Measurements from ENCODE around the gene TUG1. TPM values are rescaled to one million over a fixed set of nuclear protein-coding genes. Genes with fewer than 3 reads are reported as not detected.

The TUG1 gene
- total RNA-seq (10 to 100 TPM; 85.8 to 86.2 TPM), total RNA-seq (52.2 to 297 (median 151) reads per million in 172 experiments)
- polyA plus RNA-seq (2013, experiment 1 of 2), result 89.0 TPM
- polyA plus RNA-seq (2013, experiment 2 of 2), result 106 TPM

DNA sequence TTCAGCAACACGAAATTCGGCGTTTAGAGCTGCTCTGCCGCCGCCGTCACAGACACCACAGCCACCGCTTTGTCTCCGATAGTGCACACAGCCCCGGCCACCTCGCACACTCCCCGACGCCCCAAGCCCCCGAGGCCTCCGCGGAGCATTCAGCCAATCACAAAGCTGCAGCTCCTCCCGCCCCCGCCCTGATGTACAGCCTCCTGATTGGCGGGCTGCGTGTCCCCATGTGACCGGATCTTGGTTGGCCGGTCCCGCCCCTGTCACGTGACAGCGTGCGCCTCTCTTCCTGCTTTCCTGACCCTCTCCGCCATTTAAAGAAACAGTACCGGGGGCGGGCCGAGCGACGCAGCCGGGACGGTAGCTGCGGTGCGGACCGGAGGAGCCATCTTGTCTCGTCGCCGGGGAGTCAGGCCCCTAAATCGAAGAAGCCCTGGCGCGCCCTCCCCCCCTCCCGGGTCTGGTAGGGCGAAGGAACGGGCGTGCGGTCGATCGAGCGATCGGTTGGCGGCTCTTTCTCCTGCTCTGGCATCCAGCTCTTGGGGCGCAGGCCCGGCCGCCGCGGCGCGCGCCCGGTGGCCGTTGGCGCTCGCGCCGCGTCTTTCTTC lies at the start of gene TUG1:
Gene TUG1 (plus strand): TSS at position 342 of the 608 bp plus-strand sequence.
- Mint-ChIP-seq H3K27ac (peak within 1 kb of the TSS; percentile 98), H3K36me3 (ENCODE audit: low read depth) (peaks cover 88% of the 10 kb centered on the region), H3K4me3 (peak within 1 kb of the TSS; percentile 97), H3K9me3 (peaks cover 15% of the 10 kb centered on the region), H3K27me3 (no peaks in the 10 kb centered on the region), H3K4me1 (ENCODE audit: low read depth) (peaks cover 63% of the 10 kb centered on the region)
- peaks cover 38% of the 10 kb centered on the region for H3K36me3 ChIP-seq (ENCODE audit: insufficient read depth, low read length)
- peak; percentile 95 to 99 (median 97) for DNase-seq
- intact Hi-C loops (cut with DNase I, micrococcal nuclease), result loop anchor here (2.0 to 10.0 kb wide), 7 partner anchors 26 to 1506 kb away; partner anchors contain the start of genes FBXO7 (in 1 of the 2), PES1 (in 1 of the 2), RNF185 (in 1 of the 2) and SLC35E4 (in 1 of the 2)
- H3K27me3 ChIP-seq (ENCODE audit: control insufficient read depth in 1 of 2, insufficient read depth in 2 of 2, low read length in 2 of 2), result no peaks in the 10 kb centered on the region
- H3K9me3 ChIP-seq (ENCODE audit: control insufficient read depth in 1 of 2, insufficient read depth in 1 of 2, low read length in 2 of 2), result peaks cover 10 to 68% of the 10 kb centered on the region in 2 experiments
- TF ChIP-seq CTCF (IDR thresholded peaks at IDR 0.05), result no peak
- peaks cover 23% of the 10 kb centered on the region for H3K4me1 ChIP-seq (ENCODE audit: insufficient read depth, low read length)
- H3K4me3 ChIP-seq (ENCODE audit: low read length), result peak within 1 kb of the TSS; percentile 80
- ATAC-seq (ENCODE audit: poor library complexity), result peak; percentile 93
- H3K27ac ChIP-seq (ENCODE audit: low read depth in 1 of 2, low read length in 2 of 2), result peak within 1 kb of the TSS; percentile 80 to 91
- ChIA-PET CTCF (interaction anchor here (0.9 to 3.2 kb wide), 5 partner anchors 21 to 116 kb away, joined by 3 to 18 read pairs (median 5); no protein-coding TSS in a partner anchor), POLR2A (interaction anchor here (0.6 to 4.9 kb wide), 36 partner anchors 11 to 1176 kb away, joined by 3 to 104 read pairs (median 4); partner anchors contain the start of genes EIF4ENIF1, LIMK2, PES1 and PIK3IP1)

- DNase-seq (no peak), ATAC-seq (ENCODE audit: poor library complexity) (no peak)
- Histone ChIP-seq H3K4me1 (ENCODE audit: insufficient read depth, low read length) (peaks cover 23% of the 10 kb centered on the region), H3K9me3 (ENCODE audit: control insufficient read depth in 1 of 2, insufficient read depth in 1 of 2, low read length in 2 of 2) (peaks cover 4 to 9% of the 10 kb centered on the region in 2 experiments), H3K36me3 (ENCODE audit: insufficient read depth, low read length) (peaks cover 10% of the 10 kb centered on the region), H3K4me3 (ENCODE audit: low read length) (no peak overlapping the region), H3K27ac (ENCODE audit: low read depth in 1 of 2, low read length in 2 of 2) (no peak overlapping the region), H3K27me3 (ENCODE audit: control insufficient read depth in 1 of 2, insufficient read depth in 2 of 2, low read length in 2 of 2) (no peaks in the 10 kb centered on the region)
- ChIA-PET CTCF (interaction anchor here (0.7 to 3.0 kb wide), 12 partner anchors 8 to 724 kb away, joined by 3 to 11 read pairs (median 4); no protein-coding TSS in a partner anchor), POLR2A (interaction anchor here (0.9 to 4.3 kb wide), 3 partner anchors 21 to 163 kb away, joined by 3 to 33 read pairs (median 26); partner anchors contain the start of genes MORC2 and TUG1)
- Mint-ChIP-seq H3K9me3 (no peaks in the 10 kb centered on the region), H3K27me3 (no peaks in the 10 kb centered on the region), H3K4me1 (ENCODE audit: low read depth) (peaks cover 19% of the 10 kb centered on the region), H3K36me3 (ENCODE audit: low read depth) (peaks cover 28% of the 10 kb centered on the region), H3K27ac (peak overlapping the region; percentile 25), H3K4me3 (no peak overlapping the region)
- intact Hi-C loops (cut with DNase I, micrococcal nuclease), result loop anchor here (1.0 to 5.0 kb wide), 6 partner anchors 21 to 528 kb away; no protein-coding TSS in a partner anchor
- TF ChIP-seq CTCF (IDR thresholded peaks at IDR 0.05), result no peak
These were observed 49.1 kb upstream of the TUG1 start for GRCh38 chr22:30919973-30920372.

DNA sequence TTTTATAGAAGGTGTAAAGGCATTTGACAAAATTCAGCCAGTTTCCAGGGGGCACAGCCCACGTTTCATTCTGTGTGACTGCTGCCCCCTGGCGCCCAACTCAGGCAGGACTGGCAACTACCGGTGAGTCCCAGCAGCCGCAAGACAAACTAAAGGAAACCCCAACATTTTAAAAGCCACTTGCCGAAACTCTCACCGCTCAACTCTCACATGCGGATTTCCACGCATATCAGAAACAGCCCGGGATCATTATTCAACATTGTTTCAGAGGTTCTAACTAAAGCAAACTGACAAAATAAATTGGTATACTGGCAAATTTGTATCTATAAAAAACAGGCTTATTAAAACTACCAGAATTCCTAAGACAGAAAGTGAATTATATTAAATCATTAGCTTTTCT lies 48.7 kb upstream of the TUG1 start:
- H3K9me3 Mint-ChIP-seq, result no peaks in the 10 kb centered on the region
- ATAC-seq (ENCODE audit: poor library complexity), result peak; percentile 80

More for the DNA sequence above, 48.7 kb upstream of the TUG1 start:
- peak; percentile 74 to 91 (median 82) for DNase-seq
- peaks cover 23% of the 10 kb centered on the region for H3K4me1 ChIP-seq (ENCODE audit: insufficient read depth, low read length)
- no peaks in the 10 kb centered on the region for H3K27me3 Mint-ChIP-seq
- intact Hi-C loops (cut with DNase I, micrococcal nuclease), result loop anchor here (1.0 to 5.0 kb wide), 6 partner anchors 20 to 528 kb away; no protein-coding TSS in a partner anchor
- peaks cover 33% of the 10 kb centered on the region for H3K36me3 Mint-ChIP-seq (ENCODE audit: low read depth)
- ChIA-PET CTCF (interaction anchor here (0.7 to 3.0 kb wide), 14 partner anchors 9 to 724 kb away, joined by 3 to 11 read pairs (median 4); partner anchors contain the start of genes MORC2 and TUG1), POLR2A (interaction anchor here (0.9 to 4.3 kb wide), 4 partner anchors 20 to 162 kb away, joined by 3 to 33 read pairs (median 16); partner anchors contain the start of genes MORC2, SMTN and TUG1)
- H3K9me3 ChIP-seq (ENCODE audit: control insufficient read depth in 1 of 2, insufficient read depth in 1 of 2, low read length in 2 of 2), result peaks cover 4% of the 10 kb centered on the region in 2 experiments
- H3K27me3 ChIP-seq (ENCODE audit: control insufficient read depth in 1 of 2, insufficient read depth in 2 of 2, low read length in 2 of 2), result no peaks in the 10 kb centered on the region
- peak overlapping the region; percentile 60 for H3K4me3 Mint-ChIP-seq
- H3K36me3 ChIP-seq (ENCODE audit: insufficient read depth, low read length), result peaks cover 12% of the 10 kb centered on the region
- peak overlapping the region; percentile 25 for H3K27ac Mint-ChIP-seq
- H3K4me3 ChIP-seq (ENCODE audit: low read length), result peak overlapping the region; percentile 1
- peak; percentile 99 for TF ChIP-seq CTCF (IDR thresholded peaks at IDR 0.05)
- H3K4me1 Mint-ChIP-seq (ENCODE audit: low read depth), result peaks cover 22% of the 10 kb centered on the region
- H3K27ac ChIP-seq (ENCODE audit: low read depth in 1 of 2, low read length in 2 of 2), result no peak overlapping the region

All from CD4-positive, alpha-beta T cell (primary cell).